IMR-90 (cell line): ENCODE data around the gene RIN1. TPM values are rescaled to one million over a fixed set of nuclear protein-coding genes. Genes with fewer than 3 reads are reported as not detected.

ENCODE experiments used
- ATAC-seq: fragments of 200-7000 bp; cut with Tn5 transposase; 2 replicates; pipeline ENCODE4 v1.9.1; 2020; ENCODE audit warnings: low read depth, mild to moderate bottlenecking, moderate library complexity
- BruUV-seq: library from RNA; stranded (reverse); fragments of 400-500 nt; replicated peaks from 2 replicates; lab custom pipeline; 2021; lab: Mats Ljungman, UMichigan
- CTCF ChIA-PET: fragments of 300-600 bp; formaldehyde crosslinking; extraction: SDS; loops from one replicate; lab custom pipeline; 2021; ENCODE audit warnings: antibody characterized with exemption; lab: Yijun Ruan, JAX
- POLR2A ChIA-PET: fragments of 300-600 bp; sonication (Branson Sonifier 250); formaldehyde crosslinking; loops from one replicate; lab custom pipeline; 2022; ENCODE audit warnings: antibody characterized with exemption; ENCODE audit not compliant: unreplicated experiment; lab: Charles Lee
- DNase-seq: peaks from one replicate; pipeline ENCODE4 v3.0.0; 2013
- H2AFZ ChIP-seq: replicated peaks from 2 replicates; pipeline ENCODE3; 2013; ENCODE audit warnings: low read length, mild to moderate bottlenecking; ENCODE audit not compliant: poor library complexity
- H2AK5ac ChIP-seq: 2 replicates; pipeline ENCODE4 v1.6.1; 2013; ENCODE audit warnings: low read depth, low read length, inconsistent platforms
- H2AK9ac ChIP-seq: replicated peaks from 2 replicates; pipeline ENCODE3; 2013; ENCODE audit warnings: mild to moderate bottlenecking, low read depth, low read length, moderate library complexity; ENCODE audit not compliant: poor library complexity
- H2BK120ac ChIP-seq: 2 replicates; pipeline ENCODE4 v1.6.1; 2013; ENCODE audit warnings: low read depth, low read length, inconsistent platforms
- H2BK15ac ChIP-seq: 3 replicates; pipeline ENCODE4 v1.6.1; 2013; ENCODE audit warnings: low read depth, low read length, inconsistent platforms
- H2BK20ac ChIP-seq: 2 replicates; pipeline ENCODE4 v1.6.1; 2013; ENCODE audit warnings: low read depth, mild to moderate bottlenecking, inconsistent platforms, low read length, moderate library complexity
- H2BK5ac ChIP-seq: 2 replicates; pipeline ENCODE4 v1.6.1; 2013; ENCODE audit warnings: mild to moderate bottlenecking, low read depth, low read length, inconsistent platforms; ENCODE audit not compliant: poor library complexity, severe bottlenecking
- H3K14ac ChIP-seq: replicated peaks from 2 replicates; pipeline ENCODE4 v1.6.1; 2013; ENCODE audit warnings: low read depth, low read length, inconsistent platforms
- H3K18ac ChIP-seq: 2 replicates; pipeline ENCODE4 v1.6.1; 2013; ENCODE audit warnings: low read depth, low read length, control low read depth
- H3K23ac ChIP-seq: 2 replicates; pipeline ENCODE4 v1.6.1; 2013; ENCODE audit warnings: low read depth, low read length, inconsistent platforms
- H3K27ac ChIP-seq: 2 replicates; pipeline ENCODE4 v1.5.1; 2013; ENCODE audit warnings: mild to moderate bottlenecking, control low read depth, low read length; ENCODE audit not compliant: insufficient read depth
- H3K27me3 ChIP-seq: 2 replicates; pipeline ENCODE4 v1.6.1; 2013; ENCODE audit warnings: low read length; ENCODE audit not compliant: control insufficient read depth, insufficient read depth
- H3K36me3 ChIP-seq: 2 replicates; pipeline ENCODE4 v1.6.1; 2013; ENCODE audit warnings: low read length, mixed read lengths; ENCODE audit not compliant: control insufficient read depth, insufficient read depth
- H3K4ac ChIP-seq: 2 replicates; pipeline ENCODE4 v1.6.1; 2013; ENCODE audit warnings: low read depth, low read length, inconsistent platforms
- H3K4me1 ChIP-seq: 2 replicates; pipeline ENCODE4 v1.6.1; 2013; ENCODE audit warnings: low read length, mixed read lengths; ENCODE audit not compliant: control insufficient read depth, insufficient read depth
- H3K4me2 ChIP-seq: 2 replicates; pipeline ENCODE4 v1.6.1; 2013; ENCODE audit warnings: low read depth, mild to moderate bottlenecking, control low read depth, low read length, moderate library complexity
- H3K4me3 ChIP-seq: 2 replicates; pipeline ENCODE4 v1.5.1; 2013; ENCODE audit warnings: low read depth, mild to moderate bottlenecking, control low read depth, low read length, moderate library complexity; ENCODE audit not compliant: insufficient read depth
- H3K56ac ChIP-seq: 2 replicates; pipeline ENCODE4 v1.6.1; 2013; ENCODE audit warnings: low read length, inconsistent platforms; ENCODE audit not compliant: insufficient read depth; ENCODE audit errors: extremely low read depth
- H3K79me1 ChIP-seq, 2 experiments: 2 replicates each; pipeline ENCODE4 v1.6.1; 2013; ENCODE audit warnings: low read length in 2 of 2, inconsistent platforms in 1 of 2, low read depth in 1 of 2
- H3K9ac ChIP-seq: 2 replicates; pipeline ENCODE4 v1.6.1; 2013; ENCODE audit warnings: low read depth, low read length, control low read depth
- H3K9me1 ChIP-seq: 2 replicates; pipeline ENCODE4 v1.6.1; 2013; ENCODE audit warnings: low read length, inconsistent platforms; ENCODE audit not compliant: insufficient read depth
- H3K9me3 ChIP-seq: 2 replicates; pipeline ENCODE4 v1.6.1; 2013; ENCODE audit warnings: low read length; ENCODE audit not compliant: control insufficient read depth, insufficient read depth
- H4K20me1 ChIP-seq: 2 replicates; pipeline ENCODE4 v1.6.1; 2013; ENCODE audit warnings: low read length, inconsistent platforms; ENCODE audit not compliant: insufficient read depth
- H4K5ac ChIP-seq: 2 replicates; pipeline ENCODE4 v1.6.1; 2013; ENCODE audit warnings: mild to moderate bottlenecking, low read depth, low read length, control low read depth
- H4K8ac ChIP-seq, 2 experiments: 2 replicates each; pipeline ENCODE4 v1.6.1; 2013; ENCODE audit warnings: low read depth in 2 of 2, low read length in 2 of 2, control low read depth in 1 of 2, inconsistent platforms in 1 of 2
- H4K91ac ChIP-seq: 2 replicates; pipeline ENCODE4 v1.6.1; 2013; ENCODE audit warnings: low read depth, low read length, inconsistent platforms; ENCODE audit not compliant: insufficient read depth
- BHLHE40 ChIP-seq: fragments of 150-350 bp; IDR thresholded peaks from 2 replicates; pipeline ENCODE4 v1.6.1; 2016; ENCODE audit warnings: mild to moderate bottlenecking, low read depth, low read length
- CEBPB ChIP-seq: IDR thresholded peaks from 2 replicates; pipeline ENCODE4 v1.6.1; 2012; ENCODE audit warnings: low read depth, low read length, improper control_type of control experiment
- CHD1 ChIP-seq: IDR thresholded peaks from 2 replicates; pipeline ENCODE4 v1.6.1; 2012; ENCODE audit warnings: low read depth, low read length, improper control_type of control experiment
- FOS ChIP-seq: fragments of 150-350 bp; IDR thresholded peaks from 2 replicates; pipeline ENCODE4 v1.6.1; 2016; ENCODE audit warnings: low read depth, low read length
- MAFK ChIP-seq: IDR thresholded peaks from 2 replicates; pipeline ENCODE4 v1.6.1; 2012; ENCODE audit warnings: low read depth, low read length, improper control_type of control experiment
- MAZ ChIP-seq: IDR thresholded peaks from 2 replicates; pipeline ENCODE4 v1.6.1; 2012; ENCODE audit warnings: low read depth, mild to moderate bottlenecking, low read length, improper control_type of control experiment, moderate library complexity, borderline replicate concordance
- MXI1 ChIP-seq: IDR thresholded peaks from 2 replicates; pipeline ENCODE4 v1.6.1; 2012; ENCODE audit warnings: low read depth, mild to moderate bottlenecking, low read length, moderate library complexity, borderline replicate concordance
- NFE2L2 ChIP-seq: fragments of 150-350 bp; IDR thresholded peaks from 2 replicates; pipeline ENCODE4 v1.6.1; 2016; ENCODE audit warnings: low read depth, mild to moderate bottlenecking, low read length
- POLR2A ChIP-seq: IDR thresholded peaks from 2 replicates; pipeline ENCODE4 v1.6.1; 2012; ENCODE audit warnings: mild to moderate bottlenecking, low read depth, low read length
- RAD21 ChIP-seq: IDR thresholded peaks from 2 replicates; pipeline ENCODE4 v1.6.1; 2012; ENCODE audit warnings: low read length, improper control_type of control experiment
- RCOR1 ChIP-seq: IDR thresholded peaks from 2 replicates; pipeline ENCODE4 v1.6.1; 2012; ENCODE audit warnings: mild to moderate bottlenecking, low read length, improper control_type of control experiment; ENCODE audit not compliant: insufficient replicate concordance
- RFX5 ChIP-seq: IDR thresholded peaks from 2 replicates; pipeline ENCODE4 v1.8.0; 2012; ENCODE audit warnings: low read depth, mild to moderate bottlenecking, low read length, moderate library complexity
- SMC3 ChIP-seq: fragments of 150-350 bp; IDR thresholded peaks from 2 replicates; pipeline ENCODE4 v1.6.1; 2016; ENCODE audit warnings: low read depth, mild to moderate bottlenecking, antibody characterized with exemption, low read length, moderate library complexity
- USF2 ChIP-seq: fragments of 150-350 bp; IDR thresholded peaks from 2 replicates; pipeline ENCODE4 v1.6.1; 2017; ENCODE audit warnings: mild to moderate bottlenecking, antibody characterized with exemption, low read length, low read depth
- WGBS, 2 experiments: methylation state at CpG; one replicate each; pipeline versions ENCODE4 v1.1.5 to v1.1.7; 2013; ENCODE audit warnings: missing lambda C conversion rate in 2 of 2; ENCODE audit not compliant: insufficient read length in 1 of 2; ENCODE audit errors: extremely low coverage in 2 of 2; 5-methylcytosine and 5-hydroxymethylcytosine counted together
- dilution Hi-C: fragments of 300-500 bp; cut with HindIII; formaldehyde crosslinking; loops from one replicate; pipeline ENCODE4 v1.14.3; 2018; ENCODE audit warnings: low sequenced_read_pairs; ENCODE audit not compliant: unreplicated experiment
- in situ Hi-C: fragments of 300-500 bp; cut with MboI; formaldehyde crosslinking; loops from 3 replicates; pipeline ENCODE4 v1.14.3; 2019; ENCODE audit warnings: low sequenced_read_pairs, inconsistent platforms, mixed read lengths
- intact Hi-C: fragments of 100-400 bp; cut with micrococcal nuclease; formaldehyde crosslinking; loops from 2 replicates; pipeline ENCODE4 v1.10.0; 2022
- polyA plus RNA-seq, 3 experiments: library from polyadenylated mRNA; depleted of rRNA; stranded (reverse); fragments of >200 nt; gene quantifications; 2 replicates each; pipeline ENCODE4 v1.2.3, GENCODE V29; 2012; ENCODE audit warnings: low replicate concordance in 1 of 3
- total RNA-seq: library from RNA; depleted of rRNA; stranded (reverse); fragments of >200 nt; gene quantifications from 2 replicates; pipeline ENCODE4 v1.2.3, GENCODE V29; 2012
- TF ChIP-seq, protein P1 (sequence below): fragments of 150-350 bp; IDR thresholded peaks from 2 replicates; pipeline ENCODE4 v1.6.1; 2016; ENCODE audit warnings: low read depth, mild to moderate bottlenecking, low read length, moderate library complexity, borderline replicate concordance

RIN1 gene
- total and polyA plus RNA-seq, 2 of the 4 experiments (the other 2 are of a cell fraction) = 9.9 to 20.8 TPM

DNA sequence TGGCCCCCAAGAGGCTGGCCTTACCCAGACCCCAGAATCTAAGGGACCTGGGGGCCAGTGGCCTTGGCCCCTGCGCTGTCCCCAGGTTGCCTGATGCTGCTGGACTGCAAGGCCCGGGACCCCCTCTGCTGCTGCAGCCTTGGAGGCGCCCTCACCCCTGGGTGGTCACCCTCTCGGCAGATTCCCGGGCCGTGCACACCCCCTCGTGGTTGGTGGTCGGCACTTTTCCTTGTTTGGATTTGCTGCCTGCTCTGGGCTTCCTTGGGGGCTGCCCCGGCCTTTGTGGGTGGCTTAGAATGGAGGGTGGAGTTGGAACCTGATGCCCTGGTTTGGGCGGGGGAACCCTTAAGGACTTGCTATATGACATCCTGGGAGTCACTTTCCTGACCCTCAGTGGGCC is 5.3 kb downstream of the RIN1 start:
- Histone ChIP-seq H3K9me1 (peaks cover 12% of the 10 kb centered on the region), H3K27ac (no peak overlapping the region), H3K18ac (no peak overlapping the region), H3K56ac (no peak overlapping the region), H2BK5ac (no peak overlapping the region), H2AFZ (peak overlapping the region; percentile 24), H4K91ac (no peak overlapping the region), H4K8ac (no peak overlapping the region), H2BK15ac (no peak overlapping the region), H3K9me3 (no peaks in the 10 kb centered on the region), H2BK20ac (no peak overlapping the region), H2AK9ac (peak overlapping the region; percentile 43), H2BK120ac (no peak overlapping the region), H3K4me1 (peaks cover 34% of the 10 kb centered on the region), H4K20me1 (peaks cover 5% of the 10 kb centered on the region; the same call in 1 of the 2 replicates), H3K14ac (no peak overlapping the region), H3K4ac (no peak overlapping the region), H2AK5ac (no peak overlapping the region), H3K23ac (no peak overlapping the region), H3K79me1 (peaks cover 5 to 59% of the 10 kb centered on the region in 2 experiments), H3K9ac (no peak overlapping the region), H4K5ac (no peak overlapping the region), H3K36me3 (peaks cover 18% of the 10 kb centered on the region), H3K4me2 (no peak overlapping the region), H3K27me3 (no peaks in the 10 kb centered on the region), H3K4me3 (no peak overlapping the region)
- in situ Hi-C loops = no loop called here
- DNase-seq (no peak), ATAC-seq (no peak)
- dilution Hi-C loops = no loop called here
- 51% methylated on average over 6 of the region's 10 CpGs; no CpG with 5 or more reads in 1 of the 2 experiments for WGBS, 2 experiments
- CTCF ChIA-PET = no interaction called here
- no TSS peak for BruUV-seq
- TF ChIP-seq RCOR1 (no peak), RFX5 (no peak), CHD1 (no peak), USF2 (no peak), NFE2L2 (no peak), MXI1 (no peak), RAD21 (no peak), BHLHE40 (no peak), MAFK (no peak), MAZ (no peak), POLR2A (no peak), SMC3 (no peak), CEBPB (no peak), FOS (no peak)
- TF ChIP-seq, protein P1, sequence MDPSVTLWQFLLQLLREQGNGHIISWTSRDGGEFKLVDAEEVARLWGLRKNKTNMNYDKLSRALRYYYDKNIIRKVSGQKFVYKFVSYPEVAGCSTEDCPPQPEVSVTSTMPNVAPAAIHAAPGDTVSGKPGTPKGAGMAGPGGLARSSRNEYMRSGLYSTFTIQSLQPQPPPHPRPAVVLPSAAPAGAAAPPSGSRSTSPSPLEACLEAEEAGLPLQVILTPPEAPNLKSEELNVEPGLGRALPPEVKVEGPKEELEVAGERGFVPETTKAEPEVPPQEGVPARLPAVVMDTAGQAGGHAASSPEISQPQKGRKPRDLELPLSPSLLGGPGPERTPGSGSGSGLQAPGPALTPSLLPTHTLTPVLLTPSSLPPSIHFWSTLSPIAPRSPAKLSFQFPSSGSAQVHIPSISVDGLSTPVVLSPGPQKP = no peak
- POLR2A ChIA-PET = no interaction called here
- intact Hi-C loops = no loop called here
